HTERT RPE-1 (cell line): ENCODE measurements around the gene TELO2.

Experiments used
- in situ Hi-C: fragments of 300-500 bp; cut with MboI; formaldehyde crosslinking; loops from 4 replicates; pipeline ENCODE4 v1.14.3; 2020; ENCODE audit warnings: low sequenced_read_pairs

Gene TELO2

GRCh38 chr16:1534021-1535020 lies 41.2 kb downstream of the TELO2 start:
- in situ Hi-C loops: no loop called here

GRCh38 chr16:1535391-1536291 lies 42.5 kb downstream of the TELO2 start:
- in situ Hi-C loops: no loop called here

GRCh38 chr16:1536601-1537000 lies 43.4 kb downstream of the TELO2 start:
- in situ Hi-C loops: no loop called here

- in situ Hi-C loops: no loop called here
Observed at GRCh38 chr16:1537138-1537577, 44.0 kb downstream of the TELO2 start.

GRCh38 chr16:1537763-1538289 lies 44.7 kb downstream of the TELO2 start:
- in situ Hi-C loops: no loop called here

GRCh38 chr16:1538804-1539520 lies 45.8 kb downstream of the TELO2 start:
- in situ Hi-C loops: no loop called here

- in situ Hi-C loops: no loop called here
Observed at GRCh38 chr16:1539720-1540555, 46.8 kb downstream of the TELO2 start.

GRCh38 chr16:1540556-1540855 lies 47.3 kb downstream of the TELO2 start:
- in situ Hi-C loops: no loop called here

- in situ Hi-C loops: no loop called here
Observed at GRCh38 chr16:1541293-1542165, 48.4 kb downstream of the TELO2 start.

GRCh38 chr16:1542166-1542500 lies 49.0 kb downstream of the TELO2 start:
- in situ Hi-C loops: no loop called here

- in situ Hi-C loops: no loop called here
Observed at GRCh38 chr16:1542533-1542932, 49.4 kb downstream of the TELO2 start.

- in situ Hi-C loops: no loop called here
Observed at GRCh38 chr16:1543085-1543896, 50.1 kb downstream of the TELO2 start.

GRCh38 chr16:1545044-1546040 lies 52.2 kb downstream of the TELO2 start:
- in situ Hi-C loops: no loop called here

- in situ Hi-C loops: no loop called here
Observed at GRCh38 chr16:1546430-1546829, 53.3 kb downstream of the TELO2 start.

GRCh38 chr16:1548233-1548632 lies 55.1 kb downstream of the TELO2 start:
- in situ Hi-C loops: no loop called here

- in situ Hi-C loops: no loop called here
Observed at GRCh38 chr16:1548727-1549126, 55.6 kb downstream of the TELO2 start.

- in situ Hi-C loops: no loop called here
Observed at GRCh38 chr16:1550069-1550468, 56.9 kb downstream of the TELO2 start.
